DND-41 (cell line): ENCODE measurements around the gene ACR.
"Not testable (repeated sequence)": the region's sequence is repeated elsewhere in the genome, so short reads cannot be mapped to it uniquely, and the experiment has no call there.

ENCODE experiments used
- ATAC-seq: fragments of 200-7000 bp; cut with Tn5 transposase; 3 replicates; pipeline ENCODE4 v1.9.1; 2021; ENCODE audit warnings: low read depth; ENCODE audit not compliant: insufficient read depth
- DNase-seq: peaks from one replicate; pipeline ENCODE4 v3.0.0-alpha.2; 2020
- H2AFZ ChIP-seq: 2 replicates; pipeline ENCODE4 v1.6.0; 2012; ENCODE audit warnings: low read depth, low read length
- H3K27ac ChIP-seq: 2 replicates; pipeline ENCODE4 v1.5.1; 2012; ENCODE audit warnings: low read length, inconsistent platforms
- H3K27me3 ChIP-seq: fragments of 200-600 bp; sonication (generic); 2 replicates; pipeline ENCODE4 v1.6.0; 2012; ENCODE audit warnings: low read length, mild to moderate bottlenecking, inconsistent platforms; ENCODE audit not compliant: insufficient read depth, poor library complexity
- H3K36me3 ChIP-seq: 2 replicates; pipeline ENCODE4 v1.5.1; 2012; ENCODE audit warnings: low read length, inconsistent platforms; ENCODE audit not compliant: insufficient read depth
- H3K4me1 ChIP-seq: 2 replicates; pipeline ENCODE4 v1.5.1; 2012; ENCODE audit warnings: mild to moderate bottlenecking, low read length; ENCODE audit not compliant: insufficient read depth
- H3K4me2 ChIP-seq: 2 replicates; pipeline ENCODE4 v1.6.0; 2012; ENCODE audit warnings: mild to moderate bottlenecking, moderate library complexity, low read length, inconsistent platforms; ENCODE audit not compliant: insufficient read depth
- H3K4me3 ChIP-seq, 2 experiments: fragments of 200-600 bp in 1 of 2; shearing (Covaris generic) in 1 of 2; 2 replicates each; pipeline ENCODE4 v1.5.1; 2012 to 2016; ENCODE audit warnings: inconsistent platforms in 2 of 2, low read length in 2 of 2, mild to moderate bottlenecking in 2 of 2, low read depth in 1 of 2, moderate library complexity in 1 of 2
- H3K79me2 ChIP-seq: 2 replicates; pipeline ENCODE4 v1.6.0; 2012; ENCODE audit warnings: low read length, inconsistent platforms; ENCODE audit not compliant: insufficient read depth
- H3K9ac ChIP-seq: 2 replicates; pipeline ENCODE4 v1.6.0; 2012; ENCODE audit warnings: low read depth, mild to moderate bottlenecking, inconsistent platforms, low read length, moderate library complexity
- H3K9me3 ChIP-seq: 2 replicates; pipeline ENCODE4 v1.5.1; 2012; ENCODE audit warnings: low read length, moderate library complexity, mild to moderate bottlenecking, inconsistent platforms; ENCODE audit not compliant: insufficient read depth, severe bottlenecking
- H4K20me1 ChIP-seq: 2 replicates; pipeline ENCODE4 v1.6.0; 2012; ENCODE audit warnings: low read length; ENCODE audit not compliant: insufficient read depth

ACR gene

DNA sequence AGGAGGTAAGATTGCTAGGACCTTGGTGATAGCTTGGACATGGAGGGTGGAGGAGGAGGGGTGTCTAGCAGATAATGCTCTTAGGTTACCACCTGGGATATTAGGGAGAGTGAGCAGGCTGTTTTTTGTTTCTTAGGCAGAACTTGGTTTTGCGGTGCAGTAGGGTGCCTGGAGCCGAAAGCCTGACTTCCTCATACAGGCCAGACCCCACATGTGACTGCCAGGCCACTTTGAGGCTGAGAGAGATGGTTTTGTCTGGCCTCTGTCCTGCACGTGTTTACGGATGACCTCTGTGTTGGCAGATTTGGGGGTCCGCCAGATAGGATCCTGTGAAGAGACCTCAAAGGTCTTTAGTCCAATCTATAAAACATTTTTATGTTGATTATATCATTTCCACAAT, 47.3 kb downstream of the ACR start:
- ATAC-seq, DNase-seq, H3K79me2 ChIP-seq: not testable (repeated sequence)

DNA sequence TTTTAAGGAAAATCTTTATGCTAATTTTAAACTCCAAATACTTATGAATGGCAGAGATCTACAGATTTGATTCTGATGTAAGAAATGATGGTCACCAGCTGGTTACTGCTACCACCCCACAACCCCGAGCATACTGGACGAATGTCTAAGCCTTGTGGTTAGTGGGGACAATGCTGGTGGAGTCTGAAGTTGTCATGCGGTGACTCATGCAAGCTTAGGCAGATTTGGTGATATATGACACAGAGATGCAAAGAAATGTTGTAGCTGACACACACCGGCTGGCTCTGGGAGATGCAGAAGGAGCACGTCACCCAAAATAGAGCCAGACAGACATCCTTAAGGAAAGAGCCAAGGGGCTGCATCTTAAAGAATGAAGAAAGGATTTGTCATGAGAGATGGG, 48.9 kb downstream of the ACR start:
- not testable (repeated sequence) for H3K79me2 ChIP-seq, H3K36me3 ChIP-seq, H3K4me3 ChIP-seq, H2AFZ ChIP-seq, H3K9ac ChIP-seq, H3K9me3 ChIP-seq, ATAC-seq, H3K4me2 ChIP-seq, H3K27me3 ChIP-seq, H3K27ac ChIP-seq, DNase-seq, H4K20me1 ChIP-seq
- H3K4me1 ChIP-seq, result peaks cover 14% of the 10 kb centered on the region; the same call in 1 of the 2 replicates

More for the DNA sequence above, 47.3 kb downstream of the ACR start:
- H2AFZ ChIP-seq, H3K36me3 ChIP-seq, H3K27me3 ChIP-seq, H4K20me1 ChIP-seq, H3K27ac ChIP-seq, H3K9ac ChIP-seq, H3K4me2 ChIP-seq, H3K4me3 ChIP-seq, H3K9me3 ChIP-seq: not testable (repeated sequence)
- peaks cover 14% of the 10 kb centered on the region; the same call in 1 of the 2 replicates for H3K4me1 ChIP-seq
